Heart right ventricle (tissue), 16 donors: ENCODE data around the gene OTULIN. TPM values are rescaled to one million over a fixed set of nuclear protein-coding genes. Genes with fewer than 3 reads are reported as not detected.

ENCODE experiments used
- ATAC-seq, 8 donors: fragments of 200-7000 bp; cut with Tn5 transposase; one replicate each; pipeline ENCODE4 v1.9.1; 2020; ENCODE audit warnings: mild to moderate bottlenecking in 8 of 8, moderate library complexity in 8 of 8, moderate number of reproducible peaks in 1 of 8
- DNase-seq, 2 donors: peaks; one replicate each; pipeline ENCODE4 v3.0.0-alpha.2; 2020
- H3K27ac ChIP-seq, 10 donors: fragments of 200-600 bp; sonication (generic) in 2 of 10; one replicate each; pipeline versions ENCODE4 v1.5.0 to v1.8.0; 2020 to 2022; ENCODE audit warnings: mild to moderate bottlenecking in 3 of 10
- H3K27me3 ChIP-seq, 7 donors: fragments of 200-600 bp; one replicate each; pipeline ENCODE4 v1.8.0; 2021 to 2022; ENCODE audit warnings: mild to moderate bottlenecking in 2 of 7
- H3K36me3 ChIP-seq, 9 donors: fragments of 200-600 bp; sonication (generic) in 1 of 9; one replicate each; pipeline versions ENCODE4 v1.5.0 to v1.8.0; 2020 to 2022; ENCODE audit warnings: mild to moderate bottlenecking in 2 of 9
- H3K4me1 ChIP-seq, 9 donors: fragments of 200-600 bp; sonication (generic) in 1 of 9; one replicate each; pipeline versions ENCODE4 v1.5.0 to v1.8.0; 2020 to 2022; ENCODE audit warnings: mild to moderate bottlenecking in 4 of 9
- H3K4me3 ChIP-seq, 10 donors: fragments of 200-600 bp; sonication (generic) in 2 of 10; one replicate each; pipeline versions ENCODE4 v1.5.0 to v1.8.0; 2020 to 2022; ENCODE audit warnings: mild to moderate bottlenecking in 7 of 10, moderate library complexity in 2 of 10
- H3K9me3 ChIP-seq, 11 donors: fragments of 200-600 bp in 10 of 11; sonication (generic) in 2 of 11; one replicate each; pipeline versions ENCODE4 v1.5.0 to v1.8.0; 2013 to 2022; ENCODE audit warnings: mild to moderate bottlenecking in 2 of 11, control low read depth in 1 of 11, moderate library complexity in 1 of 11
- CTCF ChIP-seq, 9 donors: fragments of 200-600 bp; sonication (generic) in 2 of 9; IDR thresholded peaks; one replicate each; pipeline versions ENCODE4 v1.5.0 to v1.8.0; 2021 to 2022; ENCODE audit warnings: antibody characterized with exemption in 9 of 9, mild to moderate bottlenecking in 5 of 9, moderate library complexity in 1 of 9
- WGBS, 2 donors: extraction: QIAGEN DNeasy Blood & Tissue Kit; methylation state at CpG; one replicate each; pipeline ENCODE4 v1.1.7; 2013; ENCODE audit warnings: inconsistent platforms in 1 of 2; 5-methylcytosine and 5-hydroxymethylcytosine counted together
- intact Hi-C, 10 donors: fragments of 100-400 bp; cut with DNase I; formaldehyde crosslinking; loops; one replicate each; pipeline versions ENCODE4 v1.11.1 to v1.14.2; 2022
- polyA plus RNA-seq, 2 donors: library from polyadenylated mRNA; stranded (reverse); fragments of 200-250 nt; gene quantifications; one replicate each; pipeline ENCODE4 v1.2.3, GENCODE V29; 2013
- total RNA-seq, 10 donors: library from RNA; stranded (reverse); fragmentation: NEBNext Ultra II Directional in 3 of 10; extraction: Animal tissue kit (Norgen Biotek cat#: 25700) in 3 of 10; gene quantifications; one replicate each; pipeline versions ENCODE4 v1.2.1 to v1.2.4, GENCODE V29; 2021 to 2023
- donor health status: Arrhythmogenic right ventricular cardiomyopathy.
- donor health status: ischemic (EF 13 %, LVEDD 7.1; RV severe dilation, severe dysfunction).
- donor health status: healthy with polysubstance abuse.
- donor health status: DM: no; HTN: yes; CAD: no.
- donor health status: DM: no; HTN: no; CAD: no.
- donor health status: ischemic (EF 25% LVEDD 6.9; RV normal size, moderate dysfunction).
- donor health status: ischemic (EF 25% LVEDD 5.7; RV mildly dilated, moderate dysfunction).
- donor health status: healthy.
- donor health status: DM: yes; HTN: yes; CAD: no.
- donor health status: Ischemic cardiomyopathy.
- donor health status: ischemic (EF 35%, LVEDD 5.7; RV mildly dilated, moderate dysfunction).
- donor health status: nonischemic (EF 11% LVEDD 7.7; RV severe dilation, severe dysfunction).
- donor health status: DM: yes; HTN: yes; CAD: no.
- donor health status: PGD.
- donor health status: ischemic (EF 29% LVEDD 5.4; RV normal size, mild dysfunction).
- donor health status: nonischemic (EF 23%, LVEDD 6.1; RV moderate dilation, normal function).

OTULIN gene
- total and polyA plus RNA-seq, 12 donors, result 4.4 to 35.1 (median 24.6) TPM

- Histone ChIP-seq H3K27ac (no peak overlapping the region), H3K36me3 (peaks cover 0 to 100% (median 48%) of the 10 kb centered on the region in 9 donors), H3K9me3 (no peaks in the 10 kb centered on the region), H3K27me3 (no peaks in the 10 kb centered on the region), H3K4me3 (no peak overlapping the region), H3K4me1 (peaks cover 0 to 32% (median 14%) of the 10 kb centered on the region in 9 donors)
- intact Hi-C loops, result no loop called here
- WGBS, 2 donors, result 90 to 91% methylated on average over 12 of the region's 12 CpGs
- no peak for TF ChIP-seq CTCF (IDR thresholded peaks at IDR 0.05)
- DNase-seq, result no peak
- ATAC-seq, result no peak
Observed at GRCh38 chr5:14748180-14748900, 83.8 kb downstream of the OTULIN start.

Other genes starting within 250 kb of the OTULIN start
- gene OTULINL, start 82.9 kb upstream of the OTULIN start, total RNA-seq, result 1 to 10 TPM in 7 of 10 donors, under 1 TPM in 3; 0.80 to 9.5 (median 1.9) TPM
- gene OTULINL, start 82.9 kb upstream of the OTULIN start, polyA plus RNA-seq, result 1 to 10 TPM in 1 of 2 donors, under 1 TPM in 1; 0.29 to 1.0 TPM
- gene ANKH, start 207.1 kb downstream of the OTULIN start, total RNA-seq, result 100 to 1,000 TPM; 155 to 256 (median 215) TPM
- gene ANKH, start 207.1 kb downstream of the OTULIN start, polyA plus RNA-seq, result 10 to 100 TPM; 51.0 to 54.3 TPM